Measurements from ENCODE around the gene DMD.

DNA sequence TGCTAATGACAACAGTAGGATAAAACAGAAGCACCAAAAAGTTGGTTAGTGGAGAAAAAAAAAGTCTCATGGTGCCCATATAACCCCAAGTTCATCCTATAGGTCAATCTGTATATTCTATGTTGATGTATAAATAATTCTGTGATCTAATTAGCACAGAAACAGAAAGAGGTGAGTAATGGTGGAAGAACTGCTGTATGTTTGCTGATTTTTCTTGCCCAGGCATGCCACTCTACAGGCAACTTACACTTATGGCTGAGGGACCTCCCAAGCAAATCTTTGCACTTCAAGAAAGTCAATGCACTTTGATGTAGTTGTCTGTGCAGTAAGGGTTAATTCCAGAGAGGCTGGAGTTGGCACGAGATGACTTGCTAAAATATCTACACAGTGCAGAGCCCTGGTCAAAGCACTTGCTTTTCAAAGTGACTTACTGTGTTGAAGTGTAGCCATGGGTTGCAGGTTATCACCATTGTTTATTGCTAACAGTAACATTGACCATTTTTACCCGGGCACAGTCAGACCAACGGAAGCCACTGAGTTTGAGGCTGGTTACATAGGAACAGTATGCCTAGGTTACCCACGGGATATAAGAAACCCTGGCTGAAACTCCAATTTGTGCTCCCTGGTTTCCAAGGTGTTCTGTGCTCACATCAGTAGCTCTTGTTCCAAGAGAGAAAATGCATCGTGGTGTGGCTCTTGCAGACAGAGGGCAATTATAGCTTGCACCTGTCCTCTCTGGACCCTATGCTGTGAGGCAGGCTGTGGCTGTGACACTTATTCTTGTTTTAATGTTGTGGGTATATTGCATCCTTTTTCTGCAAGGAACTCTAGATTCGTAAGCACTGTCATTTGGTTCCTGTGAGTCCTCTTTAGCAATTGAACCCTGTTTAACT is 1998.2 kb downstream of the DMD start:
- TF ChIP-seq CTCF (IDR thresholded peaks at IDR 0.05): no peak
- no peak for TF ChIP-seq POLR2A (IDR thresholded peaks at IDR 0.05)
- no peak for TF ChIP-seq EP300 (IDR thresholded peaks at IDR 0.05)

Measured in sigmoid colon (tissue), 4 donors.